ENCODE data around the gene NATD1.
"Not testable (repeated sequence)": the region's sequence is repeated elsewhere in the genome, so short reads cannot be mapped to it uniquely, and the experiment has no call there.

Gene NATD1

DNA sequence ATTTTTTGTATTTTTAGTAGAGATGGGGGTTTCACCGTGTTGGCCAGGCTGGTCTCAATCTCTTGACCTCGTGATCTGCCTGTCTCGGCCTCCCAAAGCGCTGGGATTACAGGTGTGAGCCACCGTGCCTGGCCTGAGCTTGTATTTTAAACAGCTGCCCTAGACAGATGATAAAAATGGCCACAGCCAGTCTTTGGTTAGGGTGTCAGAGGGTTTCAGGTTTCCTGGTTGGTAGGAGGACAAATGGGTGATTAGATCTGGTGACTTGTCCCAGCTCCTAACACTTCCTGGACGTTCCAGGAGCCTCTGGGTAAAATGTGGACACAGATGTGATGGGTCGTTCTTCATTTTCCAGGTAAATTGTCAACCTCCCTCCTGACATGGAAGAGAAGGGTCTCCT lies 60.8 kb downstream of the NATD1 start:
- not testable (repeated sequence) for DNase-seq (ENCODE audit: low read depth)

DNA sequence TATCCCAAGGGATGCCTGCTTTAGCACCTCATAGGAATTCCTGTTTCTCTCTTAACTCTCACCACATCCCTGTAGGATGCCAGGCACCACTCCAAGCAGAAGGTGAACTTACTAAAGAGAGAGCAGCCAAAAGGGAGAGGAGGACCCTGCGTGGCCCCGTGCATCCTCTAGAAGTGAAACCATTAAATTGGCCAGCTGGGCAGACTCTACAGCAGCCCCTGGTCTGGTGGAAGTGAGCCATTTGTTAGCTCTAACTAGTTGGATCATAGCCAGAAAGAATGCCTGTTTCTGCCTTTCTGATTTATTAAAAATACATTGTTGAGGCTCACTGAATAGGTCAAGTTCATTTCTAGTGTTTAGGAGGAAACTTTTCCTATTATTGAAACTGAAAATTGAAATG lies 61.5 kb downstream of the NATD1 start:
- no peak for DNase-seq (ENCODE audit: low read depth)

- DNase-seq (ENCODE audit: low read depth), result no peak
These were observed 63.1 kb downstream of the NATD1 start for GRCh38 chr17:21190078-21190477.

- no peak for DNase-seq (ENCODE audit: low read depth)
These were observed 63.8 kb downstream of the NATD1 start for GRCh38 chr17:21189361-21189760.
